HEK293 (cell line): ENCODE results near the gene NUBPL.
"Not testable (repeated sequence)": the region's sequence is repeated elsewhere in the genome, so short reads cannot be mapped to it uniquely, and the experiment has no call there.

Source experiments
- CTCF ChIP-seq: fragments of 450-650 bp; formaldehyde crosslinking; IDR thresholded peaks from 2 replicates; pipeline ENCODE4 v1.5.1; 2016; ENCODE audit warnings: missing biosample characterization, missing genetic modification characterization
- PRDM4 ChIP-seq: fragments of 450-650 bp; formaldehyde crosslinking; IDR thresholded peaks from 2 replicates; pipeline ENCODE4 v1.5.1; 2017; ENCODE audit warnings: missing biosample characterization, missing genetic modification characterization
- SCRT2 ChIP-seq: fragments of 450-650 bp; formaldehyde crosslinking; IDR thresholded peaks from 2 replicates; pipeline ENCODE4 v1.5.1; 2016; ENCODE audit warnings: missing biosample characterization, missing genetic modification characterization
- TCF7L2 ChIP-seq: IDR thresholded peaks from 2 replicates; pipeline ENCODE4 v1.6.1; 2011; ENCODE audit warnings: low read depth, mild to moderate bottlenecking, inconsistent platforms, low read length, moderate library complexity, borderline replicate concordance
- ZBTB21 ChIP-seq: fragments of 450-650 bp; formaldehyde crosslinking; IDR thresholded peaks from 2 replicates; pipeline ENCODE4 v1.5.1; 2017; ENCODE audit warnings: missing biosample characterization, missing genetic modification characterization
- ZFHX2 ChIP-seq: fragments of 450-650 bp; formaldehyde crosslinking; conservative IDR thresholded peaks from 2 replicates; pipeline ENCODE4 v1.5.1; 2016; ENCODE audit warnings: missing biosample characterization, missing genetic modification characterization
- ZNF600 ChIP-seq: fragments of 450-650 bp; formaldehyde crosslinking; IDR thresholded peaks from 2 replicates; pipeline ENCODE4 v1.5.1; 2016; ENCODE audit warnings: missing biosample characterization, missing genetic modification characterization
- ZSCAN30 ChIP-seq: fragments of 450-650 bp; IDR thresholded peaks from 2 replicates; pipeline ENCODE4 v1.5.1; 2018; ENCODE audit warnings: missing biosample characterization, mild to moderate bottlenecking, missing genetic modification characterization, moderate library complexity

GRCh38 chr14:31708661-31709060 lies 147.5 kb downstream of the NUBPL start:
- not testable (repeated sequence) for TF ChIP-seq ZSCAN30 (tag by site-specific recombination); ZNF600 (tag by site-specific recombination); PRDM4 (tag by site-specific recombination); ZFHX2; CTCF (tag by site-specific recombination); TCF7L2; ZBTB21 (tag by site-specific recombination); SCRT2 (tag by site-specific recombination)
